ENCODE measurements around the gene PML.

The PML gene

DNA sequence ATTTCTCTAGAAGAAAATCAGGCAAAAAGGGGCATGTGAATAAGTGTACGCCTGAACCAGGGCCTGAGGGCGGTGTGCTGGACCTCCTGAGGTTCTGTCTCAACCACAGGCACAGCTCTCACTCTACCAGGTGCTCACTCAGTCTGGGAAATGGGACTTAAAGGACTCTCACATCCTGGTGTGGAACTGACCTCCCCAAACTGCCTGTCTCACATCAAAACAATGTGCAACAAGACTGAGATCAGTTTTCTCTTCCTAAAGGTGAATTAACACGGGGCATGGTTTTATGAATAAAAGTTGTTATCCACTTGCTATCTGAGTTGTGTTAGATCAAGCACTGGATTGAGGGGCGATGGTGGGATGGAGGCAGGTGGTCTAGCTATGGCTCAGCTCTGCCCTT, 7.3 kb upstream of the PML start:
- TF ChIP-seq SPI1 (IDR thresholded peaks at IDR 0.05; ENCODE audit: borderline replicate concordance, low read depth) (no peak), REST (IDR thresholded peaks at IDR 0.05; ENCODE audit: insufficient replicate concordance, low read depth) (no peak), POLR2AphosphoS5 (IDR thresholded peaks at IDR 0.05; ENCODE audit: low read depth) (no peak), GABPA (IDR thresholded peaks at IDR 0.05; ENCODE audit: low read depth) (no peak)
- TF ChIP-seq, protein P1, sequence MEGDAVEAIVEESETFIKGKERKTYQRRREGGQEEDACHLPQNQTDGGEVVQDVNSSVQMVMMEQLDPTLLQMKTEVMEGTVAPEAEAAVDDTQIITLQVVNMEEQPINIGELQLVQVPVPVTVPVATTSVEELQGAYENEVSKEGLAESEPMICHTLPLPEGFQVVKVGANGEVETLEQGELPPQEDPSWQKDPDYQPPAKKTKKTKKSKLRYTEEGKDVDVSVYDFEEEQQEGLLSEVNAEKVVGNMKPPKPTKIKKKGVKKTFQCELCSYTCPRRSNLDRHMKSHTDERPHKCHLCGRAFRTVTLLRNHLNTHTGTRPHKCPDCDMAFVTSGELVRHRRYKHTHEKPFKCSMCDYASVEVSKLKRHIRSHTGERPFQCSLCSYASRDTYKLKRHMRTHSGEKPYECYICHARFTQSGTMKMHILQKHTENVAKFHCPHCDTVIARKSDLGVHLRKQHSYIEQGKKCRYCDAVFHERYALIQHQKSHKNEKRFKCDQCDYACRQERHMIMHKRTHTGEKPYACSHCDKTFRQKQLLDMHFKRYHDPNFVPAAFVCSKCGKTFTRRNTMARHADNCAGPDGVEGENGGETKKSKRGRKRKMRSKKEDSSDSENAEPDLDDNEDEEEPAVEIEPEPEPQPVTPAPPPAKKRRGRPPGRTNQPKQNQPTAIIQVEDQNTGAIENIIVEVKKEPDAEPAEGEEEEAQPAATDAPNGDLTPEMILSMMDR (IDR thresholded peaks at IDR 0.05; ENCODE audit: insufficient read depth, low read length): no peak
- DNase-seq (ENCODE audit: low read depth in 1 of 2, low spot score in 1 of 2): no peak
- Histone ChIP-seq H3K27ac (replicated peaks) (no peak overlapping the region), H3K27me3 (ENCODE audit: insufficient read depth, poor library complexity, severe bottlenecking) (no peaks in the 10 kb centered on the region), H3K4me3 (replicated peaks; ENCODE audit: insufficient read depth, low read length) (no peak overlapping the region)

- TF ChIP-seq POLR2AphosphoS5 (IDR thresholded peaks at IDR 0.05; ENCODE audit: low read depth) (no peak), GABPA (IDR thresholded peaks at IDR 0.05; ENCODE audit: low read depth) (no peak), SPI1 (IDR thresholded peaks at IDR 0.05; ENCODE audit: borderline replicate concordance, low read depth) (peak; percentile 61)
- TF ChIP-seq, protein P1 (IDR thresholded peaks at IDR 0.05; ENCODE audit: insufficient read depth, low read length): no peak
- Histone ChIP-seq H3K27ac (replicated peaks) (no peak overlapping the region), H3K4me3 (replicated peaks; ENCODE audit: insufficient read depth, low read length) (no peak overlapping the region), H3K27me3 (ENCODE audit: insufficient read depth, poor library complexity, severe bottlenecking) (no peaks in the 10 kb centered on the region)
- no peak for DNase-seq (ENCODE audit: low read depth in 1 of 2, low spot score in 1 of 2)
These were observed 6.7 kb upstream of the PML start for GRCh38 chr15:73987681-73988444.

GRCh38 chr15:73988445-73988969, 6.0 kb upstream of the PML start:
- Histone ChIP-seq H3K27me3 (ENCODE audit: insufficient read depth, poor library complexity, severe bottlenecking) (no peaks in the 10 kb centered on the region), H3K27ac (replicated peaks) (no peak overlapping the region), H3K4me3 (replicated peaks; ENCODE audit: insufficient read depth, low read length) (no peak overlapping the region)
- no peak for TF ChIP-seq REST (IDR thresholded peaks at IDR 0.05; ENCODE audit: insufficient replicate concordance, low read depth)
- DNase-seq (ENCODE audit: low read depth in 1 of 2, low spot score in 1 of 2): no peak

DNA sequence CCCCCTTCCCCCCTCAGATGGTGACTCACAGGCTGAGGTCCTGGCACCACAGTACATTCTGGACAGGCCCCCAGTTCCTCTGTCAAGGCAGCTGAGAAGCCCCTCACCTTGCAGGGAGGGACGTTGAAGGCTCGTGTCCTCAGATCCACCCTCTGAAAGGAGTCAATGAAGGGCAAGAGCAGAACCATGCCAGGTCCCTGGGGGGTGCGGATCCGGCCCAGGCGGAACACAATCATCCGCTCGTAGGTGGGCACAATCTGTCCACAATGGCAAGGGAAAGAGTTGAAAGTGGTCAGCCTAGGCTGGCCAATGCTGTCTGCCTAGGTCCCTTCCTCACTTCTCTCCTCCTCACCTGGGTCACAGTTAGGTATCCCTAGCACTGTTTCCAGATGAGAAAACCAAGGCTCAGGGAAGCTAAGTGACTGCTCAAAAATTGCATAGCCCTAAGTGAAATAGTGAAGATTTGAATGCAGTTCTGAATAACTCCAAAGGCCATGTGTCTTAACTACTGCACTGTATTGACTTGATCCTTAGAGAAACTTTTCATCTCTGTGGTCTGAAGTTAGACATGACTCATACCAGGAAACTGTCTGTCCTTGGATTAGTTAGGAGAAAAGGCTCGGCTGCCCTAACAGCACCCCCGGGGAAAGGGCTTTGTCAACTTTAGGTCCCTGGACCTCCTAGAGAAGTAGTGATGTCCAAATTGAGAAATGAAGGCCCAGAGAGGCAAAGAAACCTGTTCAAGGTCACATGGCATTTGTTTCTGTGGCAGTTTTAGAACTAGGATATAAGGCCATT, 5.3 kb upstream of the PML start:
- TF ChIP-seq REST (IDR thresholded peaks at IDR 0.05; ENCODE audit: insufficient replicate concordance, low read depth): no peak
- TF ChIP-seq POLR2AphosphoS5 (IDR thresholded peaks at IDR 0.05; ENCODE audit: low read depth): no peak
- TF ChIP-seq SPI1 (IDR thresholded peaks at IDR 0.05; ENCODE audit: borderline replicate concordance, low read depth): no peak
- Histone ChIP-seq H3K27me3 (ENCODE audit: insufficient read depth, poor library complexity, severe bottlenecking) (no peaks in the 10 kb centered on the region), H3K4me3 (replicated peaks; ENCODE audit: insufficient read depth, low read length) (no peak overlapping the region), H3K27ac (replicated peaks) (no peak overlapping the region)
- no peak for DNase-seq (ENCODE audit: low read depth in 1 of 2, low spot score in 1 of 2)
